PFSK-1 (cell line): ENCODE data around the gene TMEM150B.

Experiments used
- POLR2AphosphoS5 ChIP-seq: IDR thresholded peaks from 2 replicates; pipeline ENCODE4 v1.6.1; 2012; ENCODE audit warnings: low read depth, mild to moderate bottlenecking, control low read depth, low read length, moderate library complexity
- REST ChIP-seq, 2 experiments: IDR thresholded peaks; 2 replicates each; pipeline versions ENCODE4 v1.6.1 to v1.8.0; 2011 to 2012; ENCODE audit warnings: low read depth in 2 of 2, low read length in 2 of 2, control low read depth in 1 of 2, inconsistent platforms in 1 of 2, mild to moderate bottlenecking in 1 of 2, moderate library complexity in 1 of 2; ENCODE audit not compliant: insufficient read depth in 1 of 2
- SIN3A ChIP-seq: IDR thresholded peaks from 2 replicates; pipeline ENCODE4 v1.6.1; 2012; ENCODE audit warnings: mild to moderate bottlenecking, low read length, moderate library complexity, borderline replicate concordance; ENCODE audit not compliant: insufficient read depth
- TAF1 ChIP-seq: IDR thresholded peaks from 2 replicates; pipeline ENCODE4 v1.6.1; 2012; ENCODE audit warnings: low read length, control low read depth, borderline replicate concordance; ENCODE audit not compliant: insufficient read depth

DNA sequence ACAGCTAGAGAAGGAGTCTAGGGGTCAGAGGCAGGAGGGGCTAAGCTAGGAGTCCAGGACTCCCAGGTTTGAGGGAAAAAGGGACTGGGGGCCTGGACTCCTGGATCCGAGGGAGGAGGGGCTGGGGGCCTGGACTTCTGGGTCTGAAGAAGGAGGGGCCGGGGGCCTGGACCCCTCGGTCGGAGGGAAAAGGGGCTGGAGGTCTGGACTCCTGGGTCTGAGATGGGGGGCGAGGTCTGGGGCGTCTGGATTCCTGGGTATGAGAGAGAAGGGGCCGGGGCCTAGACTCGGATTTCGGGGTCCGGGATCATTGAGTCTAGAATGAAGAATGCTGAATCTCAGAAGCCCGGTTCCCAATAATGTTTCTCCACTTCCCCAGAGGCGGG, 22.8 kb downstream of the TMEM150B start:
- TF ChIP-seq POLR2AphosphoS5 (no peak), TAF1 (no peak), SIN3A (no peak), REST (IDR thresholded peaks at IDR 0.05; ENCODE audit: insufficient read depth in 1 of 2, low read depth in 2 of 2, low read length in 2 of 2) (no peak)
